HFFc6 (cell line): ENCODE measurements around the gene CBX7. TPM values are rescaled to one million over a fixed set of nuclear protein-coding genes. Genes with fewer than 3 reads are reported as not detected.

Experiments
- DNase-seq: peaks from one replicate; pipeline ENCODE4 v3.0.0-alpha.2; 2018
- H3K27ac Mint-ChIP-seq: 2 replicates; pipeline ENCODE4 v1.8.0; 2020; ENCODE audit warnings: mild to moderate bottlenecking, mixed read lengths
- H3K27me3 Mint-ChIP-seq: 2 replicates; pipeline ENCODE4 v1.8.0; 2021; ENCODE audit warnings: mild to moderate bottlenecking, moderate library complexity, mixed read lengths; ENCODE audit not compliant: insufficient read depth
- H3K36me3 Mint-ChIP-seq: 2 replicates; pipeline ENCODE4 v1.8.0; 2021; ENCODE audit warnings: low read depth, mixed read lengths
- H3K4me1 Mint-ChIP-seq: 2 replicates; pipeline ENCODE4 v1.8.0; 2020; ENCODE audit warnings: low read depth, mixed read lengths
- H3K4me3 Mint-ChIP-seq: 2 replicates; pipeline ENCODE4 v1.8.0; 2020; ENCODE audit warnings: mild to moderate bottlenecking, moderate library complexity, mixed read lengths
- H3K9me3 Mint-ChIP-seq: 2 replicates; pipeline ENCODE4 v1.8.0; 2020; ENCODE audit warnings: mild to moderate bottlenecking, mixed read lengths
- total RNA-seq, 6 experiments: library from RNA; stranded (reverse); fragmentation: NEBNext Ultra II Directional; extraction: Animal tissue kit (Norgen Biotek cat#: 25700); gene quantifications; 2 replicates in 1 of 6; 3 replicates in 5 of 6; pipeline ENCODE4 v1.2.3, GENCODE V29; 2021
- TF ChIP-seq, protein P1 (sequence below): fragments of 200-600 bp; sonication (generic); IDR thresholded peaks from 2 replicates; pipeline ENCODE4 v1.5.0; 2021; ENCODE audit warnings: antibody characterized with exemption, mild to moderate bottlenecking

Gene CBX7
- total RNA-seq, 6 experiments from 2014 or later: 6.2 to 7.2 (median 6.8) TPM

DNA sequence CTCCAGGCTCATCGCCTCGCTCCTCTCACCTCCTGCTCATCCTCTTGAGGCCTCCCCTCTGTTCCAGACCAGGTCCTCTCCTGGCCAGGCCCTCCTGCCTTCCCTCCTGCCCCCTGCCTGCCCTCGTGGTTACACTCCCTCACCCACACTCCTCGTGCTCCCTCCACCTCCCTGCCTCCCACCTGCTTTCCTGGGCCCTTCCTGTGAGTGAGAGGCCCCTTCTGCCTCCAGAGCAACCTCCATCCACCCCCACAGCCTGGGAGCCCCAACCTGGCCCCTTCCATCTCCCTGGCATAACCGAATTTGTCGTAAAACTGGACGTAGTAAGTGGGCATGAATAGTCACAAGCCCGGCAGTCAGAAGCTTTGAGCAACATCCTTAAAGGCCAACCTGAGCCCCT lies 70.9 kb downstream of the CBX7 start:
- peaks cover 2% of the 10 kb centered on the region; the same call in 1 of the 2 replicates for H3K27me3 Mint-ChIP-seq
- DNase-seq: no peak
- no peak overlapping the region for H3K4me3 Mint-ChIP-seq
- no peaks in the 10 kb centered on the region for H3K36me3 Mint-ChIP-seq
- TF ChIP-seq, protein P1, sequence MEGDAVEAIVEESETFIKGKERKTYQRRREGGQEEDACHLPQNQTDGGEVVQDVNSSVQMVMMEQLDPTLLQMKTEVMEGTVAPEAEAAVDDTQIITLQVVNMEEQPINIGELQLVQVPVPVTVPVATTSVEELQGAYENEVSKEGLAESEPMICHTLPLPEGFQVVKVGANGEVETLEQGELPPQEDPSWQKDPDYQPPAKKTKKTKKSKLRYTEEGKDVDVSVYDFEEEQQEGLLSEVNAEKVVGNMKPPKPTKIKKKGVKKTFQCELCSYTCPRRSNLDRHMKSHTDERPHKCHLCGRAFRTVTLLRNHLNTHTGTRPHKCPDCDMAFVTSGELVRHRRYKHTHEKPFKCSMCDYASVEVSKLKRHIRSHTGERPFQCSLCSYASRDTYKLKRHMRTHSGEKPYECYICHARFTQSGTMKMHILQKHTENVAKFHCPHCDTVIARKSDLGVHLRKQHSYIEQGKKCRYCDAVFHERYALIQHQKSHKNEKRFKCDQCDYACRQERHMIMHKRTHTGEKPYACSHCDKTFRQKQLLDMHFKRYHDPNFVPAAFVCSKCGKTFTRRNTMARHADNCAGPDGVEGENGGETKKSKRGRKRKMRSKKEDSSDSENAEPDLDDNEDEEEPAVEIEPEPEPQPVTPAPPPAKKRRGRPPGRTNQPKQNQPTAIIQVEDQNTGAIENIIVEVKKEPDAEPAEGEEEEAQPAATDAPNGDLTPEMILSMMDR: no peak
- no peak overlapping the region for H3K27ac Mint-ChIP-seq
- H3K9me3 Mint-ChIP-seq: no peaks in the 10 kb centered on the region
- peaks cover 5% of the 10 kb centered on the region; the same call in 1 of the 2 replicates for H3K4me1 Mint-ChIP-seq

DNA sequence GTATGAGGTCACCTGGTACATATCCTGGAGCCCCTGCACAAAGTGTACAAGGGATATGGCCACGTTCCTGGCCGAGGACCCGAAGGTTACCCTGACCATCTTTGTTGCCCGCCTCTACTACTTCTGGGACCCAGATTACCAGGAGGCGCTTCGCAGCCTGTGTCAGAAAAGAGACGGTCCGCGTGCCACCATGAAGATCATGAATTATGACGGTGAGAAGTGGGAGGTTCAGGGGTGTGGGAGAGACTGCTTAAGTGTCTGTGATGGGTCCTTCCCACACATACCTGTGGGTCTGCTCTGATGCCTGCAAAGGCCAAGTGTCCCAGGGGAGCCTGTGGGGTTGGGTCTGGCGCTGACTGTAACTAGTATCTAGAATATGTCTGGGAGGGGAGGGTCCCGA lies 71.5 kb downstream of the CBX7 start:
- TF ChIP-seq, protein P1: no peak
- no peak overlapping the region for H3K27ac Mint-ChIP-seq
- no peaks in the 10 kb centered on the region for H3K36me3 Mint-ChIP-seq
- H3K4me3 Mint-ChIP-seq: no peak overlapping the region
- no peaks in the 10 kb centered on the region for H3K9me3 Mint-ChIP-seq
- peaks cover 5% of the 10 kb centered on the region; the same call in 1 of the 2 replicates for H3K4me1 Mint-ChIP-seq
- H3K27me3 Mint-ChIP-seq: peaks cover 2% of the 10 kb centered on the region; the same call in 1 of the 2 replicates
- no peak for DNase-seq

Other genes with a start within 250 kb of the CBX7 start
- gene APOBEC3A, start 195.1 kb downstream of the CBX7 start, total RNA-seq: not detected
- gene APOBEC3B, start 170.3 kb downstream of the CBX7 start, total RNA-seq: 10 to 100 TPM; 14.9 to 44.2 (median 39.4) TPM
- 10 to 100 TPM; 43.9 to 93.9 (median 83.5) TPM for gene APOBEC3C, start 138.4 kb downstream of the CBX7 start, total RNA-seq
- gene APOBEC3D, start 131.6 kb downstream of the CBX7 start, total RNA-seq: under 1 TPM; 0.51 to 0.83 (median 0.58) TPM
- gene APOBEC3F, start 111.8 kb downstream of the CBX7 start, total RNA-seq: 10 to 100 TPM in 1 of 6 experiments, 1 to 10 TPM in 5; 6.5 to 12.1 (median 9.0) TPM
- gene APOBEC3G, start 75.4 kb downstream of the CBX7 start, total RNA-seq: 1 to 10 TPM; 1.9 to 7.0 (median 5.9) TPM
- gene APOBEC3H, start 55.4 kb downstream of the CBX7 start, total RNA-seq: under 1 TPM in 2 of 6 experiments, not detected in 4; 0.33 to 0.37 TPM
- gene PDGFB, start 92.3 kb upstream of the CBX7 start, total RNA-seq: not detected
- 1,000 to 10,000 TPM; 1,444 to 1,605 (median 1,488) TPM for gene RPL3, start 166.9 kb upstream of the CBX7 start, total RNA-seq
- gene SYNGR1, start 197.3 kb upstream of the CBX7 start, total RNA-seq: 10 to 100 TPM; 16.0 to 20.2 (median 18.5) TPM
- gene TAB1, start 247.1 kb upstream of the CBX7 start, total RNA-seq: 10 to 100 TPM; 16.0 to 21.2 (median 17.8) TPM